Endometrial microvascular endothelial cells (primary cell): Measurements from ENCODE around the gene RNFT2. TPM values are rescaled to one million over a fixed set of nuclear protein-coding genes. Genes with fewer than 3 reads are reported as not detected.

ENCODE experiments used
- in situ Hi-C: cut with HindIII; loops from 2 replicates; pipeline ENCODE4 v1.10.0; 2017; ENCODE audit warnings: low sequenced_read_pairs, low pct_unique_long_range_greater_than_20kb; ENCODE audit errors: inconsistent ontology term
- total RNA-seq: library from RNA; depleted of rRNA; stranded (reverse); fragments of >200 nt; gene quantifications from one replicate; pipeline ENCODE4 v1.2.3, GENCODE V29; 2015; ENCODE audit errors: inconsistent ontology term

RNFT2 gene
- total RNA-seq, 1 donor from 2014 or later, result 1.3 TPM

DNA sequence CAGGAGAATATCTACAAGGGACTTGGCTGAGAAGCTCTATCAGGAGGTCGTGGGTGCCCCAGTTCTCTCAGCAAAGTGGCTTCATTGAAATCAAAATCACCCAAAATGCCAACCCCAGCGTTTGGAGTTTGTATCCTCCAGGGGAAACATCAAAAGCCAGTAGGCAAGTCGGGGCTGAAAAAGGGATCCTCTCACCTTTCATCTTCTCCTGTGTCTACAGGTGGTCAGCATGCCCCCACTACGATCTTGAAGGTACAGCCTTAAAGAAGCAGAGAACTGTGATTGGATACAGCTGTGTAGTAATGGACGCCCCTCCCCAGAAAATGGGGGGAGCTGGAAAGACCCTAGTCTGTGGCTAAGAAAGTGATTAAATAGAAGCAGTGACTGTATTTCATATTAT is 121.0 kb downstream of the RNFT2 start:
- in situ Hi-C loops, result no loop called here

DNA sequence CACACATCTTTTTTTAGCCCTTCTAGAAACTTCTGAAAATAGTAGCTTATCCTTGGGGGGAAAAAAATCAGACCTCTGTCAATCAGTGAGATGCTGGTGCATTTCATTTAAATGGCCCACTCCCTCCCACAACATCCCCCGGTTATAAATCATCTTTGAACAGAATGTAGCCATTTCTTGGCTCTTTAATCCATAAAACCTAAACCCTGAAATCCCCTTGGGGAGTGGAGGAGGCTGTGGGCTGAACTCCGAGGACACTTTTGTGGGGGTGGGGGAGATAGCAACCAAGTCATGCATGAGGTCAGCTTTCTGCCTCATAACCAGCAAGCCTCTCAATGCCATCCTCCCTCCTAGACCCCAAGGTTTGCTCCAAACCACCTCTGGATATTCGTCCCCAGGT is 122.1 kb downstream of the RNFT2 start:
- in situ Hi-C loops, result no loop called here

DNA sequence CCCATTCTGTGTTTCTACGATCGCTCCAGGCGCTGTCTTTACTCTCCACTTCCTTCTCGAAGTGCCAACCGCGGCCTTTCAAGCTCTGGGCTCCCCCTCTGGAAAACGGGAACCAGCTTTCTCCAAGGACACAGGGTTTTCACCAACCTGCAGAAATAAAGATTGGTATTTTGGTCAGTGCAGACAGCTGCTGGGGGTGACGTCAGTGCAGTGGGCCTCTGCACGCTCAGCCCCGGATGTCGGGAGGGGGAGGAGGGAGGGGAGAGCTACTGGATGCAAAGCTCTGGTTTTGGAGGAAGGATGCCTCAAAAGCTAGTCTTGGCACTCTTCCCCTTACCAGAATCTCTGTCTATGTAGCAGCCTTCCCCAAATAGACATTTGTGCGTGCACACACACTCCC is 123.2 kb downstream of the RNFT2 start:
- in situ Hi-C loops, result no loop called here

DNA sequence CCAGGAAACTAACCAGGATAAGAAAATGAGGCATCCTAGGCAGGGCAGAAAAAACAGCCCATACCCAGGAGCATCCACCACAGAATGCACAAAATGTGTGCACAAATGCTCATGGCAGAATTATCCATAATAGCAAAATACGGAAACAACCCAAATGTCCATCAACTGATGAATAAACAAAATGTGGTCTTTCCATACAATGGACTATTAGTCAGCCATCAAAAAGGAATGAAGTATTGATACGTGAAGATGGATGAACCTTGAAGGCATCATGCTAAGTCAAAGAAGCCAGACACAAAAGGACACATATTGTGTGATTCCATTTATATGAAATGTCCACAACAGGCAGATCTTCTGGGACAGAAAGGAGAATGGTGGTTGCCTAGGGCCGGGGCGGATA is 124.1 kb downstream of the RNFT2 start:
- in situ Hi-C loops, result no loop called here

DNA sequence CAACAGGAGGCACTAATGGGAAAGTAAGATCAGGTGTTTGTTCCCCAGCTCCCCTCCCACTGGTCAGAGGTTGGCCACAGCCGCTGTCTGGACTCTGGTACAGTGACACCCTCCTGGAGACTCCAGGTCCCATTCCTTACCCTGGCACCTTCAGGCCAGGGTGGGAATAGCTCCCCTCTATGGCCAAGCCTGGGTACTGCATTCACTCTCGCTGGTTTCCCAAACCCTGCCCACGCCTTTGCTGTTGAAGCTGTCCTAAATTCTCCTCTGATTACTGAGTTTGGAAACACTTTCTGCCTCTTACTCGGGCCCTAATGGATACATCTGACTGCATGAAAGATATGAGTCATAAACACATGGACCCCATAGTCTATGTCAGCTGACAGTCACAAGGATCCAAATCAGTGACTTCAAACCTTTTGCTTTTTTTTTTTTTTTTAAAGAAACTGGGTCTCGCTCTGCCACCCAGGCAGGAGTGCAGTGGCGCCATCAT is 125.2 kb downstream of the RNFT2 start:
- in situ Hi-C loops, result no loop called here

DNA sequence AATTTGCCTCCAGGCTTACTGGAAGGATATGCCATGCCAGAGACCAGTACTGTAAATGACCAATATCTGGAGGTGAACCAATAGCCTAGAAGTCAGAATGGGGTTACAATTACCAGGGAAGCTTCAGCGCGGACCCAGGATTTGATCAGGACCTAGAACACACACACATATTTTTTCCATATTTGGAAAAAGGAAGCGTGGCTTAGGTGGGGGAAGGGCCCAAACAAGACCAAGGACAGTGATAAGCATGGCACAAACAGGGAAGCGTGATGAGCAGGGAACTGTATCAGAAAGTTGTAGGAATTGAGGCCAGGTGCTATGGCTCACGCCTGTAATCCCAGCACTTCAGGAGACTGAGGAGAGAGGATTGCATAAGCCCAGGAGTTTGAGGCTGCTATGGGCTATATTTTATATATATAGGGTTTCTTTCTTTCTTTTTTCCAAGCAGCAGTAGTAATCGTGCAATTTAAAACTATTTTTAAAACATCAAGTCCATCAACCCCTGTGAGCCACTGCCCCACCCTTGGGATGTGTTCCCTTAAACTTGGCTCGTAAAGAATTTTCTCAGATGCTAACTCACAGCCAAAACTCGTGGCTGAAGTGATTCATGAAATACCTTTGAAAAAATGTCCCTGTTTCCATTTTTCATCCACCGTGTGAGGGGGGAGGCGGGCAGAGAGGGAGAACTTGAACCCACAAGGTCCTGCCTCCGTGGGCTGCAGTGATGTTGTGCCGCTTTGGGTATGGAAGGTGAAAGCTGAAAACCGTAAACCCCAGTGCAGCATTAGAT is 126.5 kb downstream of the RNFT2 start:
- in situ Hi-C loops, result no loop called here

DNA sequence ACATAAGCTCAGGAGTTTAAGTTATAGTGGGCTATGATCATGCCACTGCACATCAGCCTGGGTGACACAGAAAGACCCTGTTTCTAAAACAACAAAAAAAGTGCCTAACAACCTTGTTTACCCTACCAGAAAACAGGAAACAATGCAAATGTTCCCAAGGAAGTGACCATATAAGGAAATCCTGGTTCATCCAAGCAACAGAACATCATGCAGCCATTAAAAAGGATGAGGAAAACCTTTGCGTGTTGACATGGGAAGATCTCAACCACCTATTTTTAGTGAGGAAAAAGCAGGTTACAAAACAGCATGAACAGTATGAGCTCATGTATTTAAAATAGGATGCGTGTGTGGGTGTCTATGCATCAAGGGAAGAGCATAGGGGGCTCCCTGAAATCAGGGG is 129.4 kb downstream of the RNFT2 start:
- in situ Hi-C loops, result no loop called here

DNA sequence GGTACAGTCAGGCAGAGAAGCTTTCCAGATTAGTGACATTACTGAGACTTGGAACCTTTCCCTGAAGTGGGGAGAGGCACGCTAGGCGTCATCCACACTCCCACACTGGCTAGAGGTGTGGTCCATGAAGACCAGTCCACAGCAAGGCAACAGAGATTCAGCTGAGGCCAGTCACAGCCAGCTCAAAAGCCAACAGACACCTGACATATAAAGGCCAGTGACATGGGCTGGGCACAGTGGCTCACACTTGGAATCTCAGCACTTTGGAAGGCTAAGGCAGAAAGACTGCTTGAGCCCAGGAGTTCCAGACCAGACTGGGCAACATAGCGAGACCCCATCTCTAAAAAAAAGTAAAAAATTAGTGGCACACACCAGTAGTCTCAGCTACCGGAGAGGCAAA is 132.2 kb downstream of the RNFT2 start:
- in situ Hi-C loops, result no loop called here

DNA sequence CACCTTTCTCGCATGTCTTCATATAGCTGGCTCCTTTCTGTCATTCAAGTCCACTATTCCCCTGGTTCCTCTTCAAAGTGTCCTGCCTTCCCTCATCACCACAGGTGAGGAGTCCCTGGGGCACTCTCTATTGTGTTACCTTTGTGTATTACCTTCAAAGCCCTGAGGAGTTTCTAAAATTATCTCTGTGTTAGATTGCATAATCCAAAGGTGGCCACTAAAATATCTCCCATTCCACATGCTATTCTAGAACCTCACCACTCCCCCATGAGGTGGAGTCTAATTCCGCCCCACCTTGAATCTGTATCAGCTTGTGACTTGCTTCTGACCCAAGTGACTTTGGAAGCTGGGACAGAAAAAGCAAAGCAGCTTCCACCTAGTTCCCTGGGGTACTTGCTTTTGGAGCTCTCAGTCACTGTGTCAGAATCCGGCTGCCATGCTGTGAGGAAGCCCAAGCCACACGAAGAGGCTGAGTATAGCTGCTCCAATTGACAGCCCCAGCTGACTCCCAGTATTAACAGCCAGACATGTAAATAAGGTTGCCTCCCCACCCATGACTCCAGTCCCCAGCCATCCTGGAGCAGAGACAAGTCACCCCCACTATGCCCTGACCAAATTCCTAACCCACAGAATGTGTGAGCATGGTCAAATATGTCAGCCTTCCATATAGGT is 136.3 kb downstream of the RNFT2 start:
- in situ Hi-C loops, result no loop called here

DNA sequence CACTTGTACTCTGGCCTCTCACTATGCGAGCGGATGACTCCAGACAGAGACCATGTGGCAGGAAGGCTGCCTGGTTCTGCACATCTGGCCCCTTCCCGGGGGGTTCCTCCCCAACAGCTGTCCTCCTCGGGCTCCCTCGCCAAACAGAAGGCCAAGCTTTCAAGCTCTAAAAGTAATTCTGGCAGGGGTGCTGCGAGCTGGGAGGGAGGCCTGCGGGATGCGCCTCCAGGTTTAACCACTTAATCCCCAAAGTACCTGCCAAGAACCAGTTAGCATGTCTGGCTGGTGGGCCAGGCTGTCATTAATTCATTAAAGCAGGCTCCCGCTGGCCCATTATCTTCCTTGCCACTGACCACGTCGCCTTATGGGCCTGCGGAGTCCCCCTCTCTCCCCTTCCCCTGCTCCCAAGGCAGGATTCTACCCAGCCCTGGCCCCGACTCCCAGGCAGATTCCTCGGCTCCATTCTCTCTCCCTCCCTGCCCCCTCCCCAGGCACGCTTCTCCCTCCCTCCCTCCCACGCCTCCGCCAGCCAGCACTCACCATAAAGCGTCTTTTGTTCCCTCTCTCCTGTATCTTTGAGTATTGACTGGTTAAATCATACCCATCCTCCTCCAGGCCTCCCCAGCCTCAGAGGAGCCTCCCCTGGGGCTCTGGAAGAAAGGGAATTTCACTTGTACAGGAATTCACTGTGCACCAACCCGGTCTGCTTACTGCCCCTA is 138.2 kb downstream of the RNFT2 start:
- in situ Hi-C loops, result no loop called here

DNA sequence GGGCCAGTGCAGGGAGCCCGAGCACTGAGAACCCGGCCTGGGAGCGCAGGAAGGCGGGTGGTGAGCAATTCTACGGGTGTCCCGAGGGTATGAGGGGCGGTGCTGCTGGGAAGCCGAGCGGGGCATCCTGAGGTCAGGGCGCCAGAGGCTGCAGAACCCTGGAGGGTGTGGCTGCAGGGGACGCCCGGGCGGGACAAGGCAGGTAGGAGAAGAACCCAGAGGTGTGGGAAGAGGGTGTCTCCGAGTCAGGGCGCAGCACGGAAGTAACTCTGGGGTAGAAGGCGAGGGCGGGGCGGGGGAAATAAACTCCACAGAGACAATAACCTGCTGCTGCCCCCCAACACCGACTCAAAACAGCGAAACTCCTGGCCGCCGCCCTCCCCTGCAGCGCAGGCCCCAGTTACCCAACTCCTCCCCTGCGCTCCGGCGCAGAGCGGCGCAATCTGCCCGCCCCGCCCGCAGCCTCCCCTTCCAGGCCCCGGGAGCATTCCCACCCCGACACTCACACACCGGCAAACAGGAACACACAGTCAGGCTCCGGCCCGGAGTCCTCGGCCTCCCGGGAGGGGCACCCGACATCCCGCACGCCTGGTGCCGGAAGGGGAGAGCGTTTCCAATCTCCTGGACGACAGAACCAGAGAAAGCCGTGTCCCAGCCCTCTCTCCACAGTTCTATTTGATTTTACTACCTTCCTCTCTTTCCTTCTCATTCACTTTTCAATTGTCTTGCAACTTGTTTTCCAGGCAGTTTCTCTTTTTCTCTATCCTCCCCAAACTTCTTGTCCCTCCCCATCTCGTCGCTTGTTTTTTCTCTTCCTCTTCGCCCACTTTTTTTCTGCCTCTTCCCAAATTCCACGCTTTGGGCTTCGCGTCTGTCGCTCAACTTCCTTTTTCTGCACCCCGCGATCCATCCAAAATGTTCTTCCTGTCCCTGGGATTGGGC is 140.7 kb downstream of the RNFT2 start:
- in situ Hi-C loops, result no loop called here

DNA sequence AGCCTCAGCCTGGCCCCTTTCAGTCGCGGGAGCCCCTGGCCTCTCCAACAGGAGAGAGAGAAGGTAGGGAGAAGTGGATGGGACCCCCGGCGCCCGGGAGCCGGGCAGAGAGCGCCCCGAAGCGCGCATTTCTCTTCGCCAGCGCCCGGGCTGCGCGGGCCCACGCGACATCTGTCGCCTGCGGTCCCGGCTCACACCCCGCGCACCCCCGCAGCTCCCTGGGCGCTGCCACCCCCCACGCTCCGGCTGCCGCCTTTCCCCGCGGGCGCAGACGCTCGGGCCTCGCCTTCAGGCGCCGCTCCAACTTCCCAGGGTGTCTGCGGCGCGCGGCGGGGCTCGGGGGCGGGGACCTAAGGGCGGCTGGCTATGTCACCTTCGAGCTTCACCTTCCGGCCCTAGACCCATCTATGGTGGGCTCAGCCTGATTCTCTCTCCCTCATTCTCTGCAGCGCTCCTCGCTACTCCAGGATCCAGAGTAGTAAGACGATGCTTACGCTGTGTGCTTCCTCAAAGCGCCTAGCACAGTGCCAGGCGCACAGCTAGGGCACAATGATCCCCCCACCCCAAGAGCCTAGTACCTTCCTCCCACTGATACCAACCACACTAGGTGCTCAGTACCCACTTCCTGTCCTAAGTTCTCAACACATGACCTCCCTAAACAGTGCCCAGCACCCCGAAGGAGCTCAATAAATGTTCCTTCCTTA is 141.5 kb downstream of the RNFT2 start:
- in situ Hi-C loops, result no loop called here

DNA sequence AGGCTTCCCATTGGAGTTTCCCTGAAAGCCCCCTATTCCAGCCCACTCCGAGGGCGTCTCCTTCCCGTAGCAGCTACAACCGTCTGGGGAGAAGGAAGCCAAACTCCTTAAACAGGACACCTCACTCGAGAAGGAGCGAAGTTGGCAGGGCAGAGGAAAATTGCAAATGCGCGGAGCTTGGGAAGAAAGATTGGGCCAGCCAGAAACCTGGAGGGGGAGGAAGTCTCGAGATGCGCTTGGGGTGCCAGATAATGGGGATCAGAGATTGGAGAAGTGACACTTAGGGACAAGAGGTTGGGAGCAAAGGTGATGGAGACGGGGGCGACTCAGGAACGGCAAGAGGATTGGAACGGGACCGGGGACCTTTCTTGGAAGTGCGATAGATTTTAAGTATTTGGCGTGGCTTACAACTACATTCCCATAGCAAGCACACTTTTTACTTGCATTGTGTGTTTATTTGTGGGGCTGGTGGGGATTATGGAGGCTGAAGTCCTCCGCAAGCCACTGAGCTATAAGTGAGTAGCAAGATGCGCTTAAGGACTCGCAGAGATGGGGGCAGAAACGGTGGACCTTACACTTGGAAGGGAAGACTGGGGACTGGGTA is 142.2 kb downstream of the RNFT2 start:
- in situ Hi-C loops, result no loop called here

DNA sequence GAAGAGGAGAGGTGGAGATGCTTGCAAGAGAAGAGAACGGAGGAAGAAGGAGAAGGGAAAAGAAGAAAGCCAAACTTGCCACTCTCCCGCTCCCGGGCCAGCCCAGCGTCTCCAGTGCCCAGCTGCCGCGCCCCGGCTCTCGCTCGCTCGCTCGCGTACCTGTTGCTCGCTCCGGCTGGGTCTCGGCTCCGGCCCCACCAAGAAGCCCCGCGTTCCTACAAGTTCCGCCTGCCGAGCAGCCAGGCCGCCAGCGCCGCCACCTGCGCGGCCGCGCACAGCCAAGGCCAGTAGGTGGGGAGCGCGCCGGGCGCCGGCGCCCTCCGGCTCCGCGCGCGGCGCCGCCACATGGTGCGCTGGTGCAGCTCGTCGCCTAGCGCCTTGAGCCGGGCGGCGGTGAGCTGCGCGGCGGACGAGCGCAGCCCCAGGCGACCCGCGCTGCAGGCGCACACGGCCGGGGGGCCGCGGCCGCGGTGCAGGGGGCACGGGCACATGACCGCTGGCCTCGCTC is 142.8 kb downstream of the RNFT2 start:
- in situ Hi-C loops, result no loop called here

DNA sequence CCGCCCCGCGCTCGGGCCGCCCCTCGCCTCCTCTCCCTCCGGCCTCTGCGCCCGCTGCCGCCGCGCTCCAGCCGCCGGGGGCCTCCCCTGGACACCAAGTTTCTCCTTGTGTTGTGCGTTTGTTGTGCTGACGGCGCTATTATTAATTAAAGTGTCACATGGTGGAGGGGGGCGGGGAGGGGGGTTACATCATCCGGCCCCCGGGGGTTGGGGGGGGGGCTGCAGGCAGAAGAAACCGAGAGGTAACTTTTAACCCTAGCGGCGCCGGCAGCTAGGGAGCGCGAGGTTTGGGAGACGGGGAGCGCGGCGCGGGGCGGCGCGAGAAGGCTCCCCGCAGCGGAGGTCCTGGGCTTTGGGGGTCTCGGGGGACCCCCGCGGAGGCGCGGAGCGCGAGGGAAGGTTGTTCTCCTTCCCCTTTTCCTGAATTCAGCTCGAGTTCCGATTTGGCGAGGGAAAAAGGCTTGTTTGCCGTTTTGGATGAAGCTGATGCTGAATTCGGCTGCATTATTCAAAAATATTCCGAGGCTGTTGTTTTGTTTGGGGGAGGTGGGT is 143.3 kb downstream of the RNFT2 start, which contains the start of gene HRK:
Gene HRK, minus strand, starts transcription at position 117 of the 552 bp plus-strand sequence. CDS start 134 bp downstream, outside the sequence.
- in situ Hi-C loops, result no loop called here

DNA sequence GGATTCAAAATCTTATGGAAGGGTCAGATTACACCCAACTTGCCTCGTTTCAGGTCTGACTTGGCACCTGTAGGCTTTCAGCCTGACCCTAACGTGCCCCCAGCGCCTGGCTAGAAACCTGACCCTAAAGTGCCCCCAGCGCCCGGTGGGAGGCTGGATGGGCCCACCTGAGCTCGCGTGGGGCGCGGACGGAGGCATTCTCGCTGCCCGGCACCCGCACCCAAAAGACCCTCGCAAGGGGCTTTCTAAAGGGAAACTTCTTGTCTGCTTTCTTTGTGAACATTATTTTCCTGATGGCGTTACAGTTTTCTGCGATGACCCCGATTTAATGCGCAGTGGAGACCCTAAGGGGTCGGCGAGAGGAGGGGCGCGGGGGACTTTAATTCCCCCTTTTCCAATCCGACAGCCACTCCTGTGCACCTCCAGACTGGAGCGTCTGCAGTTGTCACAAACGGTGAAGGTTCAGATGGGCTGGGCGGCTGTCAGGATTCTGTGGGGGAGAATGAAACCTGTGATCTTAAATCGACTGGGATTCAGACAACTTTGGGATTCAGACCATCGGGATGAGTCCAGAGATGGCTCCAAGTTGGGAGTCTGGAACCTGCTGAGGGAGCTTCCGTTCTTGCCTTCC is 143.9 kb downstream of the RNFT2 start:
- in situ Hi-C loops, result no loop called here

DNA sequence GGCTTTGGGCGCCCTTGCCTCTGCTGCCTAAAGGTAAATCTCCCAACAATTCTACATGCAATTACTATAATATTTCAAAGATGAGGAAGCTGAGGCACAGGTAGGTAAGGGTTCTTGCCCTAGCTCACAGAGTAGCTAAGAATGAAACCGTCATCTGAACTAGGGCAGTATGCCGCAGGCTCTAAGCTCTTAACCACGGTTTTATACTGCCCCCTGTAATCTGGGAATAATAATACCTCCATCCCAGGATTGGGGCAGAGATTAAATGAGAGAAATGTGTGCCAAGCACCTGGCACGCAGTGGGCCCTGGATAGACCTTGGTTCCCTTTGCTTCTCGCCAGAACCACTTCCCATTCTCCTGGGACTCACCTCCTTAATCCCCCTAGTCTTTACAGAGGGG is 144.6 kb downstream of the RNFT2 start:
- in situ Hi-C loops, result no loop called here
